C4-2B (cell line): ENCODE results near the gene SYNE4.
"Not testable (repeated sequence)": the region's sequence is repeated elsewhere in the genome, so short reads cannot be mapped to it uniquely, and the experiment has no call there.

Experiments
- H3K27ac ChIP-seq: fragments of 450-650 bp; 2 replicates; pipeline ENCODE4 v1.5.1; 2017
- ZFX ChIP-seq: fragments of 450-650 bp; IDR thresholded peaks from 2 replicates; pipeline ENCODE4 v1.6.1; 2017
- TF ChIP-seq, protein P1 (sequence below): fragments of 450-650 bp; conservative IDR thresholded peaks from 2 replicates; pipeline ENCODE4 v1.5.1; 2017; ENCODE audit warnings: mild to moderate bottlenecking

SYNE4 gene

DNA sequence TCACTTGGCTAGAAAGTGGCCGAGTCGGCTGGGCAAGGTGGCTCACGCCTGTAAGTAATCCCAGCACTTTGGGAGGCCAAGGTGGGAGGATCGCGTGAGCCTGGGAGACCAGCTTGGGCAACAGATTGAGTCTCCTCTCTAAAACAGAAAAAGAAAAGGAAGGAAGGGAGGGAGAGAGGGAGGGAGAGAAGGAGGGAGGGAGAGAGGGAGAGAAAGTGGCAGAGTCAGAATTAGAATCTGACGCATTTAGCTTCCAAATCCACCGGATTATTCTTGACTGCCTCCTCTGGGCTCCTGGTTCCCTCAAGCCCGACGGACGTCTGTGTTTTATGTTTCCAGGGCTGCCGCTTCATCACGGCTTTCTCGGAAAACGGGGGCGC is 50.0 kb downstream of the SYNE4 start:
- no peak overlapping the region for H3K27ac ChIP-seq
- no peak for TF ChIP-seq ZFX
- TF ChIP-seq, protein P1, sequence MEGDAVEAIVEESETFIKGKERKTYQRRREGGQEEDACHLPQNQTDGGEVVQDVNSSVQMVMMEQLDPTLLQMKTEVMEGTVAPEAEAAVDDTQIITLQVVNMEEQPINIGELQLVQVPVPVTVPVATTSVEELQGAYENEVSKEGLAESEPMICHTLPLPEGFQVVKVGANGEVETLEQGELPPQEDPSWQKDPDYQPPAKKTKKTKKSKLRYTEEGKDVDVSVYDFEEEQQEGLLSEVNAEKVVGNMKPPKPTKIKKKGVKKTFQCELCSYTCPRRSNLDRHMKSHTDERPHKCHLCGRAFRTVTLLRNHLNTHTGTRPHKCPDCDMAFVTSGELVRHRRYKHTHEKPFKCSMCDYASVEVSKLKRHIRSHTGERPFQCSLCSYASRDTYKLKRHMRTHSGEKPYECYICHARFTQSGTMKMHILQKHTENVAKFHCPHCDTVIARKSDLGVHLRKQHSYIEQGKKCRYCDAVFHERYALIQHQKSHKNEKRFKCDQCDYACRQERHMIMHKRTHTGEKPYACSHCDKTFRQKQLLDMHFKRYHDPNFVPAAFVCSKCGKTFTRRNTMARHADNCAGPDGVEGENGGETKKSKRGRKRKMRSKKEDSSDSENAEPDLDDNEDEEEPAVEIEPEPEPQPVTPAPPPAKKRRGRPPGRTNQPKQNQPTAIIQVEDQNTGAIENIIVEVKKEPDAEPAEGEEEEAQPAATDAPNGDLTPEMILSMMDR = no peak

DNA sequence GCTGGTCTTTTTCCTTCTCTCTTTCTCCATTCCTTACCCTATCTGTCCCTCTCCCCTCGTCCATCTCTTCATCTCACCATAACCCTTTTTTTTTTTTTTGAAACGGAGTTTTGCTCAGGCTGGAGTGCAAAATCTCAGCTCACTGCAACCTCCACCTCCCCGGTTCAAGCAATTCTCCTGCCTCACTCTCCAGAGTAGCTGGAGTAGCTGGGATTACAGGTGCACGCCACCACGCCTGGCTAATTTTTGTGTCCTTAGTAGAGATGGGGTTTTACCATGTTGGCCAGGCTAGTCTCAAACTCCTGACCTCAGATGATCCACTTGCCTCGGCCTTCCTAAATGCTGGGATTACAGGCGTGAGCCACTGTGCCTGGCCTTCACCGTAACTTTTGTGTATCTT is 51.2 kb downstream of the SYNE4 start:
- H3K27ac ChIP-seq = not testable (repeated sequence)

DNA sequence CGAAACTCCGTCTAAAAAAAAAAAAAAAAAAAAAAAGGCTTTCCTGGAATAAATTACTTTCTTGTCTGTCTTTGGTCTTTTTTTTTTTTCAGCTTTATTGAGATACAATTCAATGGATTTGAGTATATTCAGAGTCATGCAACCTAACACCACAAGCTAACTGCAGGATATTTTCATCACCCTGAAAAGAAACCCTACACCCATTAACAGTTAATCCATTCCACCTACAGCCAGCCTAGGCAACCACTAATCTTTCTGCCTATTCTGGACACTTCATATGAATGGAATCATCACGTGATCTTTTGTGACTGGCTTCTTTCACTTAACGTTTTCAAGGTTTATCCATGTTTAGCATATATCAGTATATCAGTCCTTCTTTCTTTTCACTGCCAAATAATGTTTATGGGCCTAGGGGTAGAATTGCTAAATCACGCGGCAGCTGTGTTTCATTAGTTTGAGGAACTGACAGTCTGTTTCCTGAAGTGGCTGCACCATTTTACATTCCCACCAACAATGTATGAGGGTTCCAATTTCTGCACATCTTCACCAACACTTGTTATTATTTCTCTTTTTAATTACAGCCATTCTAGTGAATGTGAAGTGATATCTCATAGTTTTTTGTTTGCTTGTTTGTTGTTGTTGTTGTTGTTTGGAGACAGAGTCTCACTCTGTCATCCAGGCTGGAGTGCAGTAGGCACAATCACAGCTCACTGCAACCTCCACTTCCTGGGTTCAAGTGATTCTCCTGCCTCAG is 52.6 kb downstream of the SYNE4 start:
- no peak for TF ChIP-seq ZFX
- TF ChIP-seq, protein P1 = no peak
- no peak overlapping the region for H3K27ac ChIP-seq
